Gastrocnemius medialis (tissue), 4 donors: ENCODE results near the gene MPPED1. TPM values are rescaled to one million over a fixed set of nuclear protein-coding genes. Genes with fewer than 3 reads are reported as not detected.

Experiments
- ATAC-seq, 2 donors: fragments of 150-250 bp; one replicate each; pipeline ENCODE4 v1.9.1; 2016
- DNase-seq, 2 donors: peaks; one replicate each; pipeline ENCODE4 v3.0.0-alpha.2; 2019
- H3K27ac ChIP-seq, 4 donors: fragments of 200-600 bp; sonication (generic); 1 replicate in 1 of 4; 2 replicates in 3 of 4; pipeline ENCODE4 v1.5.1; 2016 to 2018; ENCODE audit warnings: mild to moderate bottlenecking in 2 of 4, moderate library complexity in 1 of 4
- H3K27me3 ChIP-seq, 3 donors: fragments of 200-600 bp; sonication (generic) in 2 of 3; 1 replicate in 1 of 3; 2 replicates in 2 of 3; pipeline versions ENCODE4 v1.5.1 to v1.6.0; 2016 to 2019; ENCODE audit warnings: mild to moderate bottlenecking in 1 of 3, moderate library complexity in 1 of 3
- H3K36me3 ChIP-seq, 2 donors: fragments of 200-600 bp; sonication (generic) in 1 of 2; one replicate each; pipeline ENCODE4 v1.5.1; 2017 to 2018
- H3K4me1 ChIP-seq, 2 donors: fragments of 200-600 bp; sonication (generic) in 1 of 2; one replicate each; pipeline ENCODE4 v1.5.1; 2016 to 2017; ENCODE audit warnings: mild to moderate bottlenecking in 2 of 2
- H3K4me3 ChIP-seq, 4 donors: fragments of 200-600 bp; sonication (generic) in 3 of 4; 1 replicate in 1 of 4; 2 replicates in 3 of 4; pipeline ENCODE4 v1.5.1; 2016 to 2019; ENCODE audit warnings: mild to moderate bottlenecking in 2 of 4
- H3K9me3 ChIP-seq, 3 donors: fragments of 200-600 bp; sonication (generic) in 2 of 3; 1 replicate in 1 of 3; 2 replicates in 2 of 3; pipeline ENCODE4 v1.5.1; 2016 to 2019
- POLR2A ChIP-seq, 2 donors: fragments of 450-650 bp; IDR thresholded peaks; one replicate each; pipeline ENCODE4 v1.6.1; 2017; ENCODE audit warnings: antibody characterized with exemption in 2 of 2, mild to moderate bottlenecking in 2 of 2, moderate library complexity in 2 of 2
- in situ Hi-C, 4 donors: fragments of 200-750 bp; cut with MboI; loops; one replicate each; pipeline versions ENCODE4 v1.15.0 to v1.8.0; 2017; ENCODE audit warnings: low sequenced_read_pairs in 4 of 4
- intact Hi-C: fragments of 100-400 bp; cut with DNase I; formaldehyde crosslinking; loops from one replicate; pipeline ENCODE4 v1.15.1; 2023; ENCODE audit warnings: low total_unique reads
- total RNA-seq, 4 donors: library from RNA; depleted of rRNA; stranded (reverse); fragments of >200 nt; gene quantifications; one replicate each; pipeline versions ENCODE4 v1.1.0 to v1.2.3, GENCODE V29; 2016
- TF ChIP-seq, protein P1 (sequence below), 5 experiments: fragments of 450-650 bp in 3 of 5; fragments of 200-600 bp in 2 of 5; sonication (generic) in 2 of 5; IDR thresholded peaks in 4 of 5; conservative IDR thresholded peaks in 1 of 5; 1 replicate in 4 of 5; 2 replicates in 1 of 5; pipeline ENCODE4 v1.5.1; 2016 to 2019; ENCODE audit warnings: antibody characterized with exemption in 5 of 5, mild to moderate bottlenecking in 3 of 5, moderate library complexity in 3 of 5

MPPED1 gene
- total RNA-seq, 4 donors from 2014 or later, result not detected

- no peaks in the 10 kb centered on the region for H3K9me3 ChIP-seq
- ATAC-seq, result no peak
- TF ChIP-seq, protein P1, sequence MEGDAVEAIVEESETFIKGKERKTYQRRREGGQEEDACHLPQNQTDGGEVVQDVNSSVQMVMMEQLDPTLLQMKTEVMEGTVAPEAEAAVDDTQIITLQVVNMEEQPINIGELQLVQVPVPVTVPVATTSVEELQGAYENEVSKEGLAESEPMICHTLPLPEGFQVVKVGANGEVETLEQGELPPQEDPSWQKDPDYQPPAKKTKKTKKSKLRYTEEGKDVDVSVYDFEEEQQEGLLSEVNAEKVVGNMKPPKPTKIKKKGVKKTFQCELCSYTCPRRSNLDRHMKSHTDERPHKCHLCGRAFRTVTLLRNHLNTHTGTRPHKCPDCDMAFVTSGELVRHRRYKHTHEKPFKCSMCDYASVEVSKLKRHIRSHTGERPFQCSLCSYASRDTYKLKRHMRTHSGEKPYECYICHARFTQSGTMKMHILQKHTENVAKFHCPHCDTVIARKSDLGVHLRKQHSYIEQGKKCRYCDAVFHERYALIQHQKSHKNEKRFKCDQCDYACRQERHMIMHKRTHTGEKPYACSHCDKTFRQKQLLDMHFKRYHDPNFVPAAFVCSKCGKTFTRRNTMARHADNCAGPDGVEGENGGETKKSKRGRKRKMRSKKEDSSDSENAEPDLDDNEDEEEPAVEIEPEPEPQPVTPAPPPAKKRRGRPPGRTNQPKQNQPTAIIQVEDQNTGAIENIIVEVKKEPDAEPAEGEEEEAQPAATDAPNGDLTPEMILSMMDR (IDR thresholded peaks at IDR 0.05 in 4 of 5, conservative IDR thresholded peaks at IDR 0.05 in 1 of 5), result no peak
- no peak for TF ChIP-seq POLR2A (IDR thresholded peaks at IDR 0.05)
- peaks cover 14 to 37% (median 17%) of the 10 kb centered on the region in 3 donors for H3K27me3 ChIP-seq
- no peaks in the 10 kb centered on the region for H3K4me1 ChIP-seq
- no peak overlapping the region for H3K27ac ChIP-seq
- intact Hi-C loops (no loop called here), in situ Hi-C loops (no loop called here)
- no peaks in the 10 kb centered on the region for H3K36me3 ChIP-seq
- H3K4me3 ChIP-seq, result no peak overlapping the region
- no peak for DNase-seq
Measured at GRCh38 chr22:43434928-43435311, 23.1 kb downstream of the MPPED1 start.

GRCh38 chr22:43435851-43436811, 24.3 kb downstream of the MPPED1 start:
- Histone ChIP-seq H3K27me3 (peaks cover 9 to 30% (median 9%) of the 10 kb centered on the region in 3 donors), H3K4me3 (no peak overlapping the region), H3K36me3 (no peaks in the 10 kb centered on the region), H3K4me1 (no peaks in the 10 kb centered on the region), H3K9me3 (no peaks in the 10 kb centered on the region), H3K27ac (no peak overlapping the region)
- intact Hi-C loops (no loop called here), in situ Hi-C loops (no loop called here)
- DNase-seq (no peak), ATAC-seq (no peak)
- TF ChIP-seq POLR2A (IDR thresholded peaks at IDR 0.05), result no peak
- TF ChIP-seq, protein P1 (IDR thresholded peaks at IDR 0.05 in 4 of 5, conservative IDR thresholded peaks at IDR 0.05 in 1 of 5), result no peak

DNA sequence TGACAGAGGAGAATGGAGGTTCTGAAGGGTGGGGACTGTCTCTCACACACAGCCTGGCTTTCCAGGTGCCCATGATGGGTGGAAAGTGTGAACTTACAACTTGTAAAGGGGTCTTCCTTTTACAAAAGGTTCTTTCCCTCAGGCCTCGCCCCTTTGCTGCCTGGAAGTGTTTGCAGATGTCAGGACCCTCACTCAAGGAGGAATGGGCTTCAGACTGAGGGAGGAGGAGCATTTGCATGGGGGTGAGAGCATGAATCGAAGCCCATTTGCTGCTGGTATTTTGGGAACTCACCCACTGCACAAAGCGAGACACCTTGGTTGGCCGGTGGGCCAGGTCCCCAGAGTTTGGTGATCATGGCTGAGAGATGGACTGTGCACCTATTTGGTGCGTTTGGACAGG, 25.1 kb downstream of the MPPED1 start:
- TF ChIP-seq POLR2A (IDR thresholded peaks at IDR 0.05), result no peak
- TF ChIP-seq, protein P1 (IDR thresholded peaks at IDR 0.05 in 4 of 5, conservative IDR thresholded peaks at IDR 0.05 in 1 of 5), result no peak
- in situ Hi-C loops, result no loop called here
- ATAC-seq (no peak), DNase-seq (no peak)
- H3K27me3 ChIP-seq, result peaks cover 6 to 23% (median 9%) of the 10 kb centered on the region in 3 donors
- H3K4me1 ChIP-seq, result no peaks in the 10 kb centered on the region
- intact Hi-C loops, result no loop called here
- no peaks in the 10 kb centered on the region for H3K9me3 ChIP-seq
- H3K27ac ChIP-seq, result no peak overlapping the region
- no peaks in the 10 kb centered on the region for H3K36me3 ChIP-seq
- no peak overlapping the region for H3K4me3 ChIP-seq

GRCh38 chr22:43437871-43438475, 26.2 kb downstream of the MPPED1 start:
- H3K36me3 ChIP-seq, result no peaks in the 10 kb centered on the region
- intact Hi-C loops, result no loop called here
- H3K27ac ChIP-seq, result no peak overlapping the region
- DNase-seq, result no peak
- in situ Hi-C loops, result no loop called here
- TF ChIP-seq, protein P1 (IDR thresholded peaks at IDR 0.05 in 4 of 5, conservative IDR thresholded peaks at IDR 0.05 in 1 of 5), result no peak
- no peak for TF ChIP-seq POLR2A (IDR thresholded peaks at IDR 0.05)
- no peak for ATAC-seq
- H3K9me3 ChIP-seq, result no peaks in the 10 kb centered on the region
- H3K4me1 ChIP-seq, result no peaks in the 10 kb centered on the region
- H3K27me3 ChIP-seq, result peaks cover 6 to 20% (median 9%) of the 10 kb centered on the region in 3 donors
- H3K4me3 ChIP-seq, result no peak overlapping the region
